OCI-LY7 (cell line): Measurements from ENCODE around the gene TNN. TPM values are rescaled to one million over a fixed set of nuclear protein-coding genes. Genes with fewer than 3 reads are reported as not detected.

Experiments
- BruUV-seq: library from RNA; stranded (reverse); fragments of 400-500 nt; replicated peaks from 2 replicates; lab custom pipeline; 2021; lab: Mats Ljungman, UMichigan
- CTCF ChIA-PET: fragments of 300-600 bp; sonication (Branson Sonifier 250); formaldehyde crosslinking; loops from one replicate; lab custom pipeline; 2022; ENCODE audit warnings: antibody characterized with exemption; ENCODE audit not compliant: unreplicated experiment; lab: Charles Lee
- POLR2A ChIA-PET: fragments of 300-600 bp; sonication (Branson Sonifier 250); formaldehyde crosslinking; loops from one replicate; lab custom pipeline; 2022; ENCODE audit warnings: antibody characterized with exemption; lab: Charles Lee
- DNase-seq: peaks from one replicate; pipeline ENCODE4 v3.0.0-alpha.2; 2015; ENCODE audit warnings: low spot score
- H2AFZ ChIP-seq: fragments of 200-600 bp; sonication (generic), shearing (Covaris generic); 2 replicates; pipeline ENCODE4 v1.6.1; 2014; ENCODE audit warnings: mild to moderate bottlenecking, antibody characterized with exemption, low read length, moderate library complexity
- H3K27ac ChIP-seq: fragments of 200-600 bp; sonication (generic); 2 replicates; pipeline ENCODE4 v1.5.1; 2014; ENCODE audit warnings: mixed run types, low read depth, mild to moderate bottlenecking, moderate library complexity, low read length, inconsistent platforms; ENCODE audit not compliant: poor library complexity, severe bottlenecking
- H3K36me3 ChIP-seq: fragments of 200-600 bp; sonication (generic); 2 replicates; pipeline ENCODE4 v1.6.1; 2014; ENCODE audit warnings: mild to moderate bottlenecking, antibody characterized with exemption, low read length, moderate library complexity, mixed read lengths; ENCODE audit not compliant: insufficient read depth
- H3K4me1 ChIP-seq: fragments of 200-600 bp; sonication (generic); 2 replicates; pipeline ENCODE4 v1.5.1; 2014; ENCODE audit warnings: mild to moderate bottlenecking, low read length; ENCODE audit not compliant: insufficient read depth, poor library complexity, severe bottlenecking
- H3K4me2 ChIP-seq: fragments of 200-600 bp; sonication (generic); 2 replicates; pipeline ENCODE4 v1.6.1; 2014; ENCODE audit warnings: mild to moderate bottlenecking, low read length
- H3K4me3 ChIP-seq: fragments of 200-600 bp; sonication (generic); 2 replicates; pipeline ENCODE4 v1.5.1; 2014; ENCODE audit warnings: mild to moderate bottlenecking, low read depth, low read length; ENCODE audit not compliant: poor library complexity, severe bottlenecking
- H3K79me2 ChIP-seq: fragments of 200-600 bp; sonication (generic); 2 replicates; pipeline ENCODE4 v1.6.1; 2016; ENCODE audit warnings: low read depth, mild to moderate bottlenecking, low read length, moderate library complexity, mixed read lengths; ENCODE audit not compliant: insufficient read depth
- H3K9me2 ChIP-seq: fragments of 200-600 bp; sonication (generic); 2 replicates; pipeline ENCODE4 v1.6.1; 2016; ENCODE audit warnings: mild to moderate bottlenecking, low read length, mixed read lengths; ENCODE audit not compliant: insufficient read depth
- H3K9me3 ChIP-seq: fragments of 200-600 bp; sonication (generic); 2 replicates; pipeline ENCODE4 v1.6.1; 2014; ENCODE audit warnings: mild to moderate bottlenecking, mixed run types, low read length, mixed read lengths
- H4K20me1 ChIP-seq: fragments of 200-600 bp; sonication (generic); 2 replicates; pipeline ENCODE4 v1.6.1; 2014; ENCODE audit warnings: mild to moderate bottlenecking, antibody characterized with exemption, low read length, moderate library complexity, mixed read lengths; ENCODE audit not compliant: insufficient read depth
- CTCF ChIP-seq: fragments of 200-600 bp; sonication (generic); conservative IDR thresholded peaks from 2 replicates; pipeline ENCODE4 v1.5.1; 2014; ENCODE audit warnings: mild to moderate bottlenecking, antibody characterized with exemption, low read length, moderate library complexity, mixed read lengths
- EZH2phosphoT487 ChIP-seq: fragments of 200-600 bp; sonication (generic); IDR thresholded peaks from 2 replicates; pipeline ENCODE4 v1.6.1; 2018; ENCODE audit warnings: low read depth, borderline replicate concordance, mild to moderate bottlenecking, mixed run types, antibody characterized with exemption, low read length, moderate library complexity, mixed read lengths
- intact Hi-C: fragments of 100-400 bp; cut with micrococcal nuclease; formaldehyde crosslinking; loops from one replicate; pipeline ENCODE4 v1.10.0; 2022; ENCODE audit not compliant: unreplicated experiment
- total RNA-seq, 2 experiments: library from RNA; depleted of rRNA in 1 of 2; stranded (reverse); fragments of >200 nt in 1 of 2; shearing (Covaris generic) in 1 of 2; gene quantifications; 2 replicates each; pipeline ENCODE4 v1.2.3, GENCODE V29; 2014 to 2022

TNN gene
- total RNA-seq, 2 experiments from 2014 or later = not detected

GRCh38 chr1:175132436-175132835 is 64.8 kb downstream of the TNN start:
- Histone ChIP-seq H3K9me3 (no peaks in the 10 kb centered on the region), H2AFZ (no peak overlapping the region), H3K9me2 (no peaks in the 10 kb centered on the region), H3K79me2 (no peaks in the 10 kb centered on the region), H3K4me3 (no peak overlapping the region), H3K36me3 (no peaks in the 10 kb centered on the region), H4K20me1 (no peaks in the 10 kb centered on the region), H3K4me2 (no peak overlapping the region), H3K4me1 (peaks cover 22% of the 10 kb centered on the region), H3K27ac (no peak overlapping the region)
- no peak for DNase-seq
- CTCF ChIA-PET = no interaction called here
- BruUV-seq = no TSS peak
- POLR2A ChIA-PET = interaction anchor here (0.5 kb wide), 1 partner anchor 436 kb away, joined by 3 read pairs; no protein-coding TSS in a partner anchor
- TF ChIP-seq EZH2phosphoT487 = no peak
- TF ChIP-seq CTCF = no peak
- intact Hi-C loops = no loop called here

GRCh38 chr1:175133673-175134435 is 66.2 kb downstream of the TNN start:
- H2AFZ ChIP-seq = no peak overlapping the region
- H3K4me1 ChIP-seq = peaks cover 19% of the 10 kb centered on the region
- no peak overlapping the region for H3K4me3 ChIP-seq
- H3K27ac ChIP-seq = no peak overlapping the region
- H3K79me2 ChIP-seq = no peaks in the 10 kb centered on the region
- no peaks in the 10 kb centered on the region for H3K9me3 ChIP-seq
- BruUV-seq = no TSS peak
- TF ChIP-seq CTCF (no peak), EZH2phosphoT487 (no peak)
- ChIA-PET POLR2A (no interaction called here), CTCF (interaction anchor here (0.6 to 1.4 kb wide), 2 partner anchors 9 to 111 kb away, joined by 3 to 5 read pairs; partner anchors contain the start of gene MRPS14)
- H3K36me3 ChIP-seq = no peaks in the 10 kb centered on the region
- H3K4me2 ChIP-seq = no peak overlapping the region
- intact Hi-C loops = no loop called here
- no peaks in the 10 kb centered on the region for H4K20me1 ChIP-seq
- H3K9me2 ChIP-seq = no peaks in the 10 kb centered on the region
- DNase-seq = no peak

- no peak overlapping the region for H2AFZ ChIP-seq
- no peaks in the 10 kb centered on the region for H4K20me1 ChIP-seq
- no peaks in the 10 kb centered on the region for H3K36me3 ChIP-seq
- no peak for DNase-seq
- no peaks in the 10 kb centered on the region for H3K9me2 ChIP-seq
- no peak overlapping the region for H3K4me2 ChIP-seq
- H3K4me3 ChIP-seq = no peak overlapping the region
- TF ChIP-seq EZH2phosphoT487 = no peak
- no peak for TF ChIP-seq CTCF
- POLR2A ChIA-PET = no interaction called here
- intact Hi-C loops = no loop called here
- CTCF ChIA-PET = interaction anchor here (0.6 to 1.4 kb wide), 2 partner anchors 9 to 111 kb away, joined by 3 to 5 read pairs; partner anchors contain the start of gene MRPS14
- no peaks in the 10 kb centered on the region for H3K9me3 ChIP-seq
- no TSS peak for BruUV-seq
- H3K27ac ChIP-seq = no peak overlapping the region
- no peaks in the 10 kb centered on the region for H3K79me2 ChIP-seq
- H3K4me1 ChIP-seq = peaks cover 19% of the 10 kb centered on the region
Observed at GRCh38 chr1:175134500-175134899, 66.9 kb downstream of the TNN start.
